ENCODE data around the gene HOXA7. TPM values are rescaled to one million over a fixed set of nuclear protein-coding genes. Genes with fewer than 3 reads are reported as not detected.
A peak's percentile ranks its signal among the peaks of the same experiment; 100 is the strongest.

HOXA7 gene
- total RNA-seq, 1 donor from 2014 or later, result 1.4 TPM

DNA sequence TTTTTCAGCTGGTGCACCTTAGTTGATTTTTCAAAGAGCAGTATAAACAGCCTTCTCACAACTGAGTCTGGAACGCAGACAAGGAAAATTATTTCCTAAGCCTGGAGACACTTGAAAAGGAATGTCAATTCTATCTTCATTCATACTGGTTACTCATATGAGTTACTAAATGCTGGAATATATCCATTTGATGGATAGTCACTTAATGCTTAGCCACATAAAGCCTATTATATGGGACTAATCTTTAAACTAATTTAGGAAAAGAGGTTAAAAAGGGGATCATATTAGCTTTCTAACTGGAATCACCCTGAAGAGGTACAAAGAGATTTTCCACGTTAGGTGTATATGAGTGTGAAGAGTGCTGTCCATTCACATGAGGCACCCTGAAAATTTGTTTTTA lies 24.3 kb downstream of the HOXA7 start:
- DNase-seq, result no peak

- no peak for DNase-seq
These were observed 25.1 kb downstream of the HOXA7 start for GRCh38 chr7:27131390-27131819.

- peak; percentile 96 for DNase-seq
These were observed 25.7 kb downstream of the HOXA7 start, which contains the start of gene HOXA4 for GRCh38 chr7:27130540-27131389. TSS of gene HOXA4 (minus strand) at chr7:27130757. CDS start at chr7:27130733, 24 bp downstream.

GRCh38 chr7:27129729-27130539 lies 26.5 kb downstream of the HOXA7 start:
- peak; percentile 80 for DNase-seq

DNA sequence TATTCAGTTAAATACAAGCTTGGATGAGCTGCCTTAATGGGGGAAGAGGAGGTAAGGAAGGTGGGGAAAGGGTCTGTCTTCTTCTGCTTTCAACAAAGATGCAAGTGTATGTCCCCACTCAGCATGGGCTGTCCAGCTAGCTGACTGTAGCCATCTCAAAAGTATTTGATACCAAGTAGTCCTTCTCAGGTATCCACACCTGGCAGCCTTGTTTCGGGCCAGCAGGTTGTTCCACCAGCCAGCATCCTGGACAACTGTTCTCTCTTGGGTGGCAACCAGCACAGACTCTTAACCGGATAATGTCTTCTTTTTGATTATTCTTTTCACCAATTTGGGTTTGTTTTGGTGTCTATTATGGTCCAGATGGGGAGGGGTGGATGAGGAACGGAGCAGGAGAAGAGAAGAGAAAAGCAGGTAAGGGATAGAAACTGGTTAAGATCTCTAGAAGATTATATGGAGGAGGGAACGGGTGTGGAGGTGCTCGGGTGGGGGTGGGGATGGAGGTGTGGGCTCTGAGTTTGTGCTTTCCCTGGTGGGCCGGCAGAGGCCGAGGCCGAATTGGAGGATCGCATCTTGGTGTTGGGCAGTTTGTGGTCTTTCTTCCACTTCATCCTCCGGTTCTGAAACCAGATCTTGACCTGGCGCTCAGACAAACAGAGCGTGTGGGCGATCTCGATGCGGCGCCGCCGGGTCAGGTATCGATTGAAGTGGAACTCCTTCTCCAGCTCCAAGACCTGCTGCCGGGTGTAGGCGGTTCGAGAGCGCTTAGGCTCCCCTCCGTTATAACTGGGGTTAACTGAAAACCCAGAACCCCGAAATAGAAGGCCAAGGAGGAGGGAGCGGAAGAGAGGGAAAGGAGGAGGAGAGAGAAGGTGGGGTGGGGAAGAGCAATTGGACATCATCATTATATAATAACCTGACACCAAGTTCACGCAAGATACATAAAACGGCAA lies 27.4 kb downstream of the HOXA7 start:
- DNase-seq, result no peak

GRCh38 chr7:27128034-27128433 lies 28.4 kb downstream of the HOXA7 start:
- DNase-seq, result no peak

DNA sequence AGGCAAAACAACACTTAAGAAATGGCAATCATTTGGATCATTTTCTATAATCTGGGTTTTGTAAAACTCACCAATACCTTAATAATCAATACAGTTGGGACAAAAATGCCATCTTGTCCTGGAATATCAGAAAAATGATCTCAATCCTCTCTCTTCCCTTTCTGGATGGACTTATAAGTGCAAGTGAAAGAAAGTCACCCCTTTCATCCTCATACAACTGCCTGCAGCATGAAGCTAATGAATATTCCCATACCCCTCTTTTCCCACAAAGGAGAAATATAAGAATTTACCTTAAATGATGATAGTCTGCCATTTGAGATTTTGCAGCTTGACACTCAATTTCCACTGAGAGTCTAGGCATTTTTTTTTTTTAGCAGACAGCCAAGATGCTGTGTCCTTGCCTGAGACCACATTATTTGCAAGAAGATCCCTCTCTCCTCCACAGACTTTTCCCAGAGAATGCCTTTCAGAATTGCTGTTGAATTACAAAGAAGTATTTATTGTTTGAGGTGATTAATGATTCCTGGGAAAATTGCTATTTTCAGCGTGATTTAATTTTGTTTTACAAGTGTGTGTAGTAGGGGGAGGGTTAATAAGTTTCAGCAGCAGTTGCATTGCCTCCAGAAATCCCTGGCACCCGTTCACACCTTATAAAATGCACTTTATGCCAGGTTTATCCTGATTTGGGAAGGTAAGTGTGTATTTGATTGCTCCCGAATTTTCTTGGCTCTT lies 29.7 kb downstream of the HOXA7 start:
- no peak for DNase-seq

GRCh38 chr7:27125986-27126394 lies 30.5 kb downstream of the HOXA7 start:
- no peak for DNase-seq

GRCh38 chr7:27124902-27125689 lies 31.4 kb downstream of the HOXA7 start:
- DNase-seq, result peak; percentile 43

DNA sequence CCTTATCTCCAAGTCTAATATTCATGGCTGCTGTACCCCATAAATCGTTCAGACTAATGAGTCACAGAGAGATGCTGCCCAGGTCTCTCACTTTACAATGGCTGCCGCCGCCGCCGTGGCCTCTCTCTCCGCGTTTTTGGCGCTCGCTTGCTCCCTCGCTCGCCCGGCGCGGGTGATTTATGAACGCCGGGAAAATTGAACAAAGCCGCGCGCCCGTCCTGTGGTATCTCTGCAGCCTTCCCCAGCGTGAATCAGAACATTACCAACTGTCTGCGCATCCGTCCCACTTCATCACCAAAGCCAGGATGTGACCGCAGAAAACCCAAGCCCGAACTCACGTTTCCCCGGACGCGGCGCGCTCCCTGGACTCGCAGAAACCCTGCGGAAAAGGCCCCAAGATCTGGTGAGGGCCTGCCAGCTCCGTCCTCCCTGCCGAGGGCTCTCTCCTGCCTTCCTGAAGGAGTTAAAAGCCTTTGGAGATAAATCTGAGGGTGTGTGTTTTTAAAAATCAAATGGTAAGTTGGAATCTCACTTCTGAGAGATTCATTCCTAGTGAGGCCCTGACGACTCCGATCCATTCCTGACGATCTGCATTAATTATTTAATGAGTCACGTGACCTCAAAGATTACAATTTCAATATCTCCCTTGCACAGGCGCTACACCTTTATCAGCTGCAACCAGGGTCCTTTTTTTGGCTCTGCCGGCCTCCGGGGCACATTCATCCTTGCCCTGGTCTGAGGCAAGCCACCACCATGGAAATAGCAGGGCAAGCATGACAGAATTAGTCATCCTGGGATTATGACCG lies 32.2 kb downstream of the HOXA7 start:
- no peak for DNase-seq

GRCh38 chr7:27123477-27124053 lies 32.9 kb downstream of the HOXA7 start:
- no peak for DNase-seq

GRCh38 chr7:27123007-27123476 lies 33.4 kb downstream of the HOXA7 start:
- no peak for DNase-seq

DNA sequence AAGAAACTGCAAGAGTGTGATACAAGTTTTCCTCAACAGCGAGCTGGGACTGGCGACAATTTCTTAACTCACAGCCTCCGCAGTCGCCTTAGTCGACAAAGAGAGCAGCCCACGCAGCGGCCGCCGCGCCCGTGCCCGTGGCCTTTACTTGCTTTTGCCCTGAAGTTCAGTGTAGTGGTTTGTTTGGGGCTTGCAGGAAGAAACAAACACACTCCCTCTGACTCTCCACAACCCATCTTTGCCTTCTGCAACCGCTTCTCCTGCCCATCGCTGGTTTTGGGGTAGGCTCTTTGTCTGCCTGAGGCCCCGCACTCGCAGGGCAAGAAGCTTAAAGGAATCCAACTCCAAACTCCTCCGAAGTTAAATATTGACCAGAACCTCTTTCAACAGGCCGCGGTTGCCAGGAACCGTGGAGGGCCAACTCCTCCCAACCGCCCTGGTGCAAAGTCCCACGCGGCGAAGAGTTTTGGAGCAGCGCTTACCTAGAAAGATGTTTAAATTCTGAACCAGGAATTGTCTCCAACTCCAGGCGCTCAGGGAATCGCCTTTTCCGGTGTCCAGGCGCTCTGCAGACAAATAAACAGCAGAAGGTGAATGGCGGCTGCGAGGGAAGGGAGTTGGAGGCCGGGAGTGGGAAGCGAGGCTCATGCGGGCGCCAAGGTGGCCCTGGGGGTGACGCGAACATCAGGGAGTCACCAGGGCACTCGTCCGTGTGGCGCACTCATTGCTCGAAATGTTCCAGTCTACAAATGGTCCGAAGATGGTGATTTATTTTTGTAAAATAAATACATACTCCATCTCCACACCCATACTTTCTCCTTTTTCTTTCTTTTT lies 34.2 kb downstream of the HOXA7 start:
- no peak for DNase-seq

DNA sequence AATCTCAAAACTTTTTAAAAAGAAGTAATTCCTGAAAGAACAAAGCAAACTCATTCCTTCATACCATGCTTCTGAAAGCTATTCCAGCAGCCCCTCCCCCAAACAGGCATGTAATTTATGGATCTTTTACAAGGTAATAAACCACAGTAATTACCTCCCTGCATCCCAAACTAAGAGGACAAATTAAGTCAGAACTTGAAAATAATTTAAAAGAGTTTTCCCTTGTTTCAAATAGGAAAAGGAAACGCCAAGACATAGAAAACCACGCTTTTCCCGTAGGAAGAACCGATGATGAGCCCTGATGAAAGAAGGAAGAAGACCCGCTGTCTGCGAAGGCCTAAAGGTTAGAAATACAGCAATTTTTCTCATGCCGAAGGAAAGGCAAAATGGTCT lies 34.8 kb downstream of the HOXA7 start:
- no peak for DNase-seq

DNA sequence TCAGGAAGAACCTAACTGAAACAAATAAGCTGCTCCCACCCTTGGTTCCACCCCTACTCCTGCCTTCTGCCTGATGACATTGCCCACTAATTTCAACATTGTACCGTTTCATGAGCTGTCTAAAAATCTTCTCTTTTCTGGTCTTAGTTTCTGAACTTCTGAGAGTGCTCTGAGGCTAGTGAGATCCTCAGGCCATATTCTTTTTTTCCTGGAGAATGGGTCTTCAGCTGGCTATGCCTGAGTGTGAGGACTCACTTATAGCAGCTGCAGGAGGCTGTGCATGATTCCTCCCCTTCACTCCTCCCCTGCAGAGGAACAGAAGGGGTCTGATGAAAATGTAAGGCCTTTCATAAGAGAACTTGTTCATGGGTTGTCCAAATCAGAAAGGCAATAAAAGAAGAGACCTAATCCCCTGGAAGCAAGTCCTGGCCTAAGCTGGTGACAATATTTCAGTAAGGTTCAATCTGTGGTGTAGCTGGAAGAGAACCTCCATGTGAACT lies 37.0 kb downstream of the HOXA7 start:
- DNase-seq, result no peak

DNA sequence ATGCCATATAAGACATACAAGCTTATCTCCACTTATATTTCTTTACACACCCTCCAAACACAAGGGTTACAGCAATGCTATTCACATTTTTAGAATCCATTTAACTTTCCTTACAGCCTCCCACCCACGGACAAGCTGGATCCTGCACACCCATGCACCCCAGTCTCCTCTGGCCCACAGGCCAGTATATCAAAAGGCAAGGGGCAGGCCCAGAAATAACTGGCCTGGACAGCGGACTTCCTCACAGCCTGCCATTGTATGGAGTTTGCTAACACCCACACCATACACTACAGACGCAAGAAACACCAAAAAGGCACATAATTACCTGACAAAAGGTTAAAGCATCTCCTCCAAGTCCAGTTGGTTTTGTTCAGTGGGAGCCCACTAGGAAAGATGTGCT lies 37.9 kb downstream of the HOXA7 start:
- peak; percentile 24 for DNase-seq

DNA sequence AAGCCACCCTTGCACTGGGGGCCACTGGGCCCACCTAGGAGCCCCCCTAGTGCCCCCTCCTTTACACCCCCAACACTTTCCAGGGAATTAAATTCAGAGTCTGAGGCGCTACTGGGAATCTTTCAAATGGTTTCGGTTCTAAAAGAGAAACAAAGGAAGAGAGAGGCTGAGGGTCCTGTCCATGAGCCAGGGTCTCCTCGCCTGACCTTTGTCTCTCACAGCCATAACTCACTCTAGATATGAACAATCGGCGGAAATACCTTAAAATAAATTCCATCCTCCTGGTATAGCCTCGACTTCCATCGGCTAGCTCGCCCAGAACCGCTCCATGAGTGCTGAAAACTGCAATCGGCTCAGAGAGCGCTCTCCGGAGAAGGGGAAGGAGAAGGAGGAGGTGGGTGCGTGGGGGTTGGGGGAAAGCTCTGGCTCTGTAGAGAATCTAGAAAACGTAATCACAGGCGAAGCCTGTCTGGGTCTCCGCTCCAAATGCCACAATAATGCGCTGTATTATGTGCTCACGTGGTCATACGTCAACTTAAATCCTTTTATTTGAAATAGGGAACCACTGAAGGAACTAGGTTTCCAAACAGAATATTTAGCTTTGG lies 38.5 kb downstream of the HOXA7 start:
- peak; percentile 76 for DNase-seq
